NT2/D1 (cell line): ENCODE results near the gene CCSER1.

Experiments used
- DNase-seq: peaks from one replicate; pipeline ENCODE4 v3.0.0-alpha.2; 2011; ENCODE audit warnings: low read depth, low spot score
- H3K27me3 ChIP-seq: 2 replicates; pipeline ENCODE4 v1.6.0; 2011; ENCODE audit warnings: mild to moderate bottlenecking; ENCODE audit not compliant: insufficient read length, insufficient read depth
- H3K36me3 ChIP-seq: 2 replicates; pipeline ENCODE4 v1.6.1; 2011; ENCODE audit warnings: mild to moderate bottlenecking, low read length, mixed read lengths; ENCODE audit not compliant: insufficient read depth, insufficient read length
- H3K4me1 ChIP-seq: 2 replicates; pipeline ENCODE4 v1.5.1; 2011; ENCODE audit not compliant: insufficient read depth, insufficient read length
- H3K4me3 ChIP-seq: 2 replicates; pipeline ENCODE4 v1.5.1; 2011; ENCODE audit warnings: low read depth; ENCODE audit not compliant: insufficient read length
- H3K9ac ChIP-seq: 2 replicates; pipeline ENCODE4 v1.6.0; 2011; ENCODE audit warnings: low read depth; ENCODE audit not compliant: insufficient read length
- H3K9me3 ChIP-seq: 2 replicates; pipeline ENCODE4 v1.5.1; 2011; ENCODE audit warnings: mild to moderate bottlenecking, low read length; ENCODE audit not compliant: insufficient read depth
- SUZ12 ChIP-seq: IDR thresholded peaks from 2 replicates; pipeline ENCODE4 v1.6.1; 2011; ENCODE audit not compliant: insufficient read length, insufficient read depth; ENCODE audit errors: extremely low read depth
- YY1 ChIP-seq: IDR thresholded peaks from 2 replicates; pipeline ENCODE4 v1.6.1; 2011; ENCODE audit not compliant: insufficient read length, insufficient read depth
- ZNF274 ChIP-seq: IDR thresholded peaks from 2 replicates; pipeline ENCODE4 v1.6.1; 2011; ENCODE audit warnings: mild to moderate bottlenecking, low read depth, low read length

CCSER1 gene

DNA sequence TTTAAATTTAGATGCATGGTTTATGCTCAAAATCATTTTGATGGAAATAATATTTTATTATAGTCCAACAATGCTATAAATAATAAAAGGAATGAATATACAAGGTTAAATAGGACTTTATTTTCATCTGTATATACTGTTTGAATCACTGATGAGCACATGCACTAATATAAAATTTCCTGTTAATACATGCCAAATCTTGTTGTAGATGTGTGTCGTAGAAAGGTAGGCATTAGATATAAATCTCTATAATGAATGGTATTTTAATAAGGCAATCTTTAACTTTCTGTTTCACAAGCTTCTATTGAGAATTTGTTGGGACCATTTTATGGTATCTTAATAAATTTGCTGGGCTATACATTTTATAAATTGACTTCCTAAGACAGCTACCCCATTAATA lies 868.8 kb downstream of the CCSER1 start:
- TF ChIP-seq ZNF274 (no peak), SUZ12 (no peak), YY1 (no peak)
- Histone ChIP-seq H3K27me3 (no peaks in the 10 kb centered on the region), H3K9me3 (no peaks in the 10 kb centered on the region), H3K36me3 (no peaks in the 10 kb centered on the region), H3K4me1 (no peaks in the 10 kb centered on the region), H3K4me3 (no peak overlapping the region), H3K9ac (no peak overlapping the region)
- no peak for DNase-seq

DNA sequence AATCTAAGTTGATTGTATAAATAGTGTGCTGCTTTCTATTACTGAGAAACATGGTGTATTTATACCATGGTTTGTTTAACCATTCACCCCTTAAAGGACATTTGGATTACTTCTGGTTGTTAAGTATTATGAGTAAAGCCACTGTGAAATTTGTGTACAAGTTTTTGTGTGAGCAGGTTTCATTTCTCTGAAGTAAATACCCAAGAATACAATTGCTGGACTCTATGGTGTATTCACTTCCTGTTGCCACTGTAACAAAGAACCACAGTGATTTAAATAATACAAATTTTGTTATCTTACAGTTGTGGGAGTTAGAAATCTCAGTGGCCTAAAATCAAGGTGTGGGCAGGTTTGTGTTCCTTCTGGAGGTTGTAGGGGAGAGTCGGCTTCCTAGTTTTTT lies 869.6 kb downstream of the CCSER1 start:
- H3K27me3 ChIP-seq, result no peaks in the 10 kb centered on the region
- no peak overlapping the region for H3K4me3 ChIP-seq
- H3K9ac ChIP-seq, result no peak overlapping the region
- no peak for DNase-seq
- H3K9me3 ChIP-seq, result no peaks in the 10 kb centered on the region
- no peaks in the 10 kb centered on the region for H3K36me3 ChIP-seq
- TF ChIP-seq SUZ12 (no peak), ZNF274 (no peak), YY1 (no peak)
- H3K4me1 ChIP-seq, result no peaks in the 10 kb centered on the region

DNA sequence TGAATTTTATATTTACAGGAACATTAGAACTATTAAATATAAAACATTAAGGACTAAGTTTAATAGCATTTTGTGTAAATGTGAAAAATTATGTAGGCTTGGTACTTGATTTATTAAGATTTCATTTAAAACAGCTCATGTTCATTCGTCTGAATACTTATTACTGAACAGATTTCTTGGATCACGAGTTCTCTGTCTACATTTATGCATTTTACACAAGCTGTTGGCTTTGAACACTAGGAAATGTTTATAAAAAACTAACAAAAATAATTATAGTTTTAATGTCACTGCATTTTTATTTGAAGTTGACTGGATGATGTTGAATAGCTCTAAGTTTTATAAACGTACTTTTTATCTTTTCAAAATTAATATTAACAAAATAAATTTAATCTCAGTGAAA lies 888.7 kb downstream of the CCSER1 start:
- no peaks in the 10 kb centered on the region for H3K27me3 ChIP-seq
- TF ChIP-seq SUZ12 (no peak), ZNF274 (no peak), YY1 (no peak)

DNA sequence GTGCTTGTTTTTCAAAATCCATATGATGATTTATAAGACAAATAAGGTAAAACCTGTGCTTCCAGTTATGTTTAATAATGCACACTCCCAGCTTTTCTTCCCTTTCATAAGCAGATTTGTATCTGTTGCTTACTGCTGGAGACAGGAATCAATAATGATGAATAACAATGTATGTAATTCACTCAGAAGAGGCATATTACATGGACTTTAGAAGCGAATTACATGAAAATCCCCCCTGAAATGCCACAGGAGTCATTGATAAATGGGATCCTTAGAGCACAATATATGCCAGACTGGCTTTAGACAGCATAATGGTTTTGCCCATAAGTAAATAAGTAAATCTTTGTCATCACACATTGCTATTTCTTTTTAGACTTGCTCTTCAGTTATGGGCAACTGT lies 892.3 kb downstream of the CCSER1 start:
- DNase-seq, result no peak
- H3K9ac ChIP-seq, result no peak overlapping the region
- no peak overlapping the region for H3K4me3 ChIP-seq
- no peaks in the 10 kb centered on the region for H3K4me1 ChIP-seq
- no peak for TF ChIP-seq ZNF274
- no peak for TF ChIP-seq YY1
- TF ChIP-seq SUZ12, result no peak
- no peaks in the 10 kb centered on the region for H3K36me3 ChIP-seq
- no peaks in the 10 kb centered on the region for H3K9me3 ChIP-seq
- H3K27me3 ChIP-seq, result no peaks in the 10 kb centered on the region

More for the DNA sequence above, 888.7 kb downstream of the CCSER1 start:
- no peak for DNase-seq
- H3K9me3 ChIP-seq, result no peaks in the 10 kb centered on the region
- H3K4me3 ChIP-seq, result no peak overlapping the region
- no peak overlapping the region for H3K9ac ChIP-seq
- H3K36me3 ChIP-seq, result no peaks in the 10 kb centered on the region
- H3K4me1 ChIP-seq, result no peaks in the 10 kb centered on the region

DNA sequence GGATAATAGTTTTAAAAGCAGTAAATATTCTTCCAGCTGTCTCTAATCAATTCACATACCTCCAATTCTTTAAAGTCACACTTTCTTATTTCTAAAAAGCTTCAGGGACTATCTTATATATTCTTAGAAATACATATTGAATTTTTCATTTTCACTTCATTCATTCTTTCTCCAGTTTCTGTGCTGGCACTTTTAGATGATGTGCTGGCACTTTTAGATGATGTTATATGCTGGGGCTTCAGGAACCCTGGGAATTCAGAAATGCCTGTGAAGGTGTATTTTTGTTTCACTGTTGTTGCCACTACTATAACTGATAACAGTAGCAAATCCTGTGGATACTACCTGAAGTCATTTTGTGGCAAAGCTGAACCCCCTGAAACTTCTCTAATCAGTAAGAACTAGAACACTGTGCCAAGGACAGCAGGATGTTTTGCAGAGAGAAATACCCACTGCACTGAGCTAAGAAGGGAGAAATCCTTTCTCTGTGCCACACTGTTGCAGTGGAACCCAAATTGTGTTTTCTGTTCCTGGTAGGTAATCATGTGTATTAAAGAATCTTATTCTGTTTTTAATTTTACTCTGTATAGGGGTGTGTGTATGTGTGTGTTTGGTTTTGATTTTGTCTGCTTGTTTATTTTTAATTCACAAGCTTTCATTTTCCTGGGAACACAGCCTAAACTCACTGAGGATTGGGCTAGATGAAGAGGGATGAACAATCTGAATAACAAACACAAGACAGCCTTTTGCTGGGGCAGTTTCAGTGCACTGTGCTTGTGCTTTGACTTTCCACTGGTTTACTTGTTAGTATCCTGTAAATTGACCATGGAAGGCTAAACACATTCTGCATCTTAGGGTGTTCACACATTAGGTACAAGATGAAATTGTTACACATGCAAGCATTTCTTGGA lies 898.3 kb downstream of the CCSER1 start:
- Histone ChIP-seq H3K4me1 (no peaks in the 10 kb centered on the region), H3K9me3 (no peaks in the 10 kb centered on the region), H3K9ac (no peak overlapping the region), H3K27me3 (no peaks in the 10 kb centered on the region), H3K4me3 (no peak overlapping the region), H3K36me3 (no peaks in the 10 kb centered on the region)
- DNase-seq, result no peak
- TF ChIP-seq SUZ12, result no peak
- TF ChIP-seq YY1, result no peak
- TF ChIP-seq ZNF274, result no peak

DNA sequence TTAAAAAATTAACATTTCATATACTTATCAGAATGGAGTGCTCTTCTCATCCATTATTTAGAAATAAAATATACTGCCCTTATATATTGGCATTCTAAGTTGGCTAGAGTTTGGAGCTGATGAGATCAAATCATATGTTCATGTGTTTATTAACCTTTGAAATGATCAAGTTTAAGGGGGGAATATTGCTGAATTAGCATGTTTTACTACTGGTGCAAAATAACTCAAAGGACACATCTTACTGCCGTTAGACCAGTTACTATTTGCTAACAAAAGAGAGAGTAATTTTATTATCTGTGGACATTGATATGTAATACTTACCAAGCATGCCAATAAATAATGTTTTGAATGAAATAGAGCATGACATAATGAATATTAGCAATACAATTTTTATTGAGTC lies 901.0 kb downstream of the CCSER1 start:
- no peaks in the 10 kb centered on the region for H3K36me3 ChIP-seq
- no peaks in the 10 kb centered on the region for H3K9me3 ChIP-seq
- TF ChIP-seq SUZ12, result no peak
- no peak for TF ChIP-seq ZNF274
- TF ChIP-seq YY1, result no peak
- no peak overlapping the region for H3K9ac ChIP-seq
- no peaks in the 10 kb centered on the region for H3K27me3 ChIP-seq
- no peaks in the 10 kb centered on the region for H3K4me1 ChIP-seq
- H3K4me3 ChIP-seq, result no peak overlapping the region
- DNase-seq, result no peak

DNA sequence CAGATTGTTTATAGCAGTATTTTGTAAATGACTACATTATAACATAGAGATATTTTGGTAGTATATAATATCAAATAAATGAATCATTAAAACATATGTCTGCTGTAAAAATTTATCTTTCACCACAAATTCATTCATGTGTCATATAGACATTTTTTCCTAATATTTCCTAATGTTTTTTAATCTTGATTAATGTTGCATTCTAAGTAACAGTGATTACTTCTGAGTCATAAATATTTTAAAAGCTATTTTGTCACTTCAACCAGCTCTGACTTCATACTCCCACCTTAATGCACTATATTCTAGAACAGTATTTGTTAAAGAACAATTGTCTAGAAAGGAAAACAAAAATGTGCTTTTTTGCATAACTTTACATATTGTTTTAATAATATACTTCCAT lies 904.6 kb downstream of the CCSER1 start:
- Histone ChIP-seq H3K9me3 (no peaks in the 10 kb centered on the region), H3K9ac (no peak overlapping the region), H3K36me3 (no peaks in the 10 kb centered on the region), H3K4me1 (no peaks in the 10 kb centered on the region), H3K27me3 (no peaks in the 10 kb centered on the region), H3K4me3 (no peak overlapping the region)
- TF ChIP-seq ZNF274, result no peak
- TF ChIP-seq SUZ12, result no peak
- no peak for TF ChIP-seq YY1
- no peak for DNase-seq
